Prostate gland (tissue), 2 donors: ENCODE measurements around the gene ELOVL3.

Experiments
- POLR2A ChIP-seq: fragments of 450-650 bp; IDR thresholded peaks from one replicate; pipeline ENCODE4 v1.6.1; 2016; ENCODE audit warnings: antibody characterized with exemption, mild to moderate bottlenecking
- POLR2AphosphoS5 ChIP-seq: sonication (generic); formaldehyde crosslinking; IDR thresholded peaks from one replicate; pipeline ENCODE4 v1.6.1; 2017; ENCODE audit warnings: antibody characterized with exemption
- TF ChIP-seq, protein P1 (sequence below), 4 experiments: fragments of 200-600 bp in 2 of 4; fragments of 450-650 bp in 2 of 4; sonication (generic) in 2 of 4; IDR thresholded peaks; 1 replicate in 3 of 4; 2 replicates in 1 of 4; pipeline ENCODE4 v1.5.1; 2016 to 2019; ENCODE audit warnings: antibody characterized with exemption in 4 of 4, mild to moderate bottlenecking in 2 of 4, moderate library complexity in 2 of 4

DNA sequence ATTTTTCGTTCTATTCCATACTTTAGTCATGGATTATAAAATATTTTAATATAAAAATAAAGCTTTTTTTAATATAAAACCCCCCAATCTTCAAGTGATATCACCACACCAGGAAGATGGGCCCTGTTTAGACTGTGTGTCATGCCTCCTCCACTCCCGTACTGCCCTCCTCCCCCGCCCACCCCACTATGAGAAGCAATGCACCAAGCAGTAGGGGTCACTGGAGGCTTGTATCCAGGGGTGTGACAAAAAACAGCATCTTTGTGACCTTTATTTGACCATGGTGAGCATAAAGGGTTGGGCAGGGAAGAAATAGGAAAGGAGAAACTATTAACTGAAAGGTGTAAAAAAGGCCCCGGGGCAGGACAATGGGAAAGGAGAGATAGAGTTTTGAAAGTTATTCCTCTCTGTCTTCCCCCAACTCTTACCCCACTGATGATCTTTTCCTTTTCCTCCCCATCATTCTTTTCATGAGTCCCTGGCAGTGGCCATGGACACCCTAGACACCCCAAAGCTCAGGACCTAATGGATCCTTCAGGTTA lies 11.7 kb downstream of the ELOVL3 start:
- TF ChIP-seq, protein P1, sequence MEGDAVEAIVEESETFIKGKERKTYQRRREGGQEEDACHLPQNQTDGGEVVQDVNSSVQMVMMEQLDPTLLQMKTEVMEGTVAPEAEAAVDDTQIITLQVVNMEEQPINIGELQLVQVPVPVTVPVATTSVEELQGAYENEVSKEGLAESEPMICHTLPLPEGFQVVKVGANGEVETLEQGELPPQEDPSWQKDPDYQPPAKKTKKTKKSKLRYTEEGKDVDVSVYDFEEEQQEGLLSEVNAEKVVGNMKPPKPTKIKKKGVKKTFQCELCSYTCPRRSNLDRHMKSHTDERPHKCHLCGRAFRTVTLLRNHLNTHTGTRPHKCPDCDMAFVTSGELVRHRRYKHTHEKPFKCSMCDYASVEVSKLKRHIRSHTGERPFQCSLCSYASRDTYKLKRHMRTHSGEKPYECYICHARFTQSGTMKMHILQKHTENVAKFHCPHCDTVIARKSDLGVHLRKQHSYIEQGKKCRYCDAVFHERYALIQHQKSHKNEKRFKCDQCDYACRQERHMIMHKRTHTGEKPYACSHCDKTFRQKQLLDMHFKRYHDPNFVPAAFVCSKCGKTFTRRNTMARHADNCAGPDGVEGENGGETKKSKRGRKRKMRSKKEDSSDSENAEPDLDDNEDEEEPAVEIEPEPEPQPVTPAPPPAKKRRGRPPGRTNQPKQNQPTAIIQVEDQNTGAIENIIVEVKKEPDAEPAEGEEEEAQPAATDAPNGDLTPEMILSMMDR (IDR thresholded peaks at IDR 0.05) = no peak
- TF ChIP-seq POLR2A (no peak), POLR2AphosphoS5 (no peak)
